OCI-LY3 (cell line): ENCODE data around the gene FOXO4.

Experiments
- CTCF ChIP-seq: fragments of 200-600, 300-600 bp; sonication (generic); IDR thresholded peaks from 2 replicates; pipeline ENCODE4 v1.5.1; 2014; ENCODE audit warnings: antibody characterized with exemption, low read length, low read depth
- EZH2phosphoT487 ChIP-seq: fragments of 200-600 bp; shearing (Covaris generic); IDR thresholded peaks from 2 replicates; pipeline ENCODE4 v1.6.1; 2018; ENCODE audit warnings: antibody characterized with exemption, mixed run types, low read depth

- no peak for TF ChIP-seq CTCF
- TF ChIP-seq EZH2phosphoT487, result no peak
Observed at GRCh38 chrX:71099736-71100135, 4.1 kb downstream of the FOXO4 start.
